Activated T-helper 1 cell treated with anti-CD3 and anti-CD28 coated beads, Interleukin-12 subunit alpha, Interleukin-12 subunit beta, Interleukin-2, Interleukin-4 antibody, amounts not matched to agents 30 ng/mL and 10 ng/mL and 1 ng/mL, durations not matched to agents 14 hours and 24 hours and 36 hours (primary cell): ENCODE results near the gene SMCO2. TPM values are rescaled to one million over a fixed set of nuclear protein-coding genes. Genes with fewer than 3 reads are reported as not detected.
"Not testable (repeated sequence)": the region's sequence is repeated elsewhere in the genome, so short reads cannot be mapped to it uniquely, and the experiment has no call there.

Experiments
- DNase-seq: peaks from one replicate; pipeline ENCODE4 v3.0.0; 2021; ENCODE audit warnings: low spot score
- H3K27ac Mint-ChIP-seq: one replicate; pipeline ENCODE4 v1.8.0; 2021; ENCODE audit warnings: mild to moderate bottlenecking, mixed read lengths
- H3K27me3 Mint-ChIP-seq: one replicate; pipeline ENCODE4 v1.8.0; 2022; ENCODE audit warnings: mild to moderate bottlenecking, moderate library complexity, mixed read lengths; ENCODE audit not compliant: insufficient read depth
- H3K36me3 Mint-ChIP-seq: one replicate; pipeline ENCODE4 v1.8.0; 2021; ENCODE audit warnings: low read depth, mixed read lengths
- H3K4me1 Mint-ChIP-seq: one replicate; pipeline ENCODE4 v1.8.0; 2021; ENCODE audit warnings: low read depth, mixed read lengths
- H3K4me3 Mint-ChIP-seq: one replicate; pipeline ENCODE4 v1.8.0; 2021; ENCODE audit warnings: mild to moderate bottlenecking, moderate library complexity, mixed read lengths
- H3K9me3 Mint-ChIP-seq: one replicate; pipeline ENCODE4 v1.8.0; 2021; ENCODE audit warnings: mixed read lengths
- intact Hi-C: fragments of 100-400 bp; cut with micrococcal nuclease; formaldehyde crosslinking; loops from one replicate; pipeline ENCODE4 v1.15.1; 2024
- total RNA-seq: library from RNA; stranded (reverse); gene quantifications from 2 replicates; pipeline ENCODE4 v1.2.3, GENCODE V29; 2022

The SMCO2 gene
- total RNA-seq, 1 donor from 2014 or later = 0.99 TPM

DNA sequence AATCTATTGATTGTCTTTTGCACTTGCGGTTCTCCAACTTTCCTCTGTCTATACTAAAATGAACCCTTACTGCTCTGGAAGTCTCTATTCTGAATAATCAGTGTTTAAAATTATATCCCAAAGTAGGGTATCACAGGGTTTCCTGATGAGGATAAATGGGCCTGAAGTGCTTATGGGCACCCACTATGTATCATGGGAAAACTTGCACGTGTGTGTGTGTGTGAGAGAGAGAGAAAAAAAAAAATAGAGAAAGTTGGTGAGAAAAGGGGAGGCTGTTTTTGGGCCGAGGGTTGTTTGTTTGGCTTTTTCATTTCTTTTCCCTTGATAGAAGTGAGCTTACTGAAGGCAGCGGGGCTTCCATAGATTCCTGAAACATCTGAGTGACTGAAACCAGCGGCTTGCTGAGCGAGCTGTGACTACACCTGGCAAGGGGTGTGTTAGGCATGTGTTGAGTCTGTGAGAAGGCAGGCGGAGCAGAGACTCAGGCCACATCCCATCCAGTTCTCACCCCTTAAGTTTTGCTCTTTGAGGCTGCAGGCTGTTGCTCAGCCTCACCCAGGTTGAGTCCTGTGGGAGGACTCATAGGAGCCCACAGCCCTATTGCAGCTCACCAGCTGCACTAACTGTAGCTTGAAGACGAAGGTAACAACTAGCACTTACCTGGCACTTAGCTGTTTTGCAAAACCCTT is 94.6 kb downstream of the SMCO2 start:
- Mint-ChIP-seq H3K27me3 (peaks cover 2% of the 10 kb centered on the region), H3K9me3 (no peaks in the 10 kb centered on the region), H3K4me1 (peaks cover 31% of the 10 kb centered on the region), H3K27ac (no peak overlapping the region), H3K4me3 (no peak overlapping the region), H3K36me3 (peaks cover 25% of the 10 kb centered on the region)
- intact Hi-C loops = no loop called here
- no peak for DNase-seq

DNA sequence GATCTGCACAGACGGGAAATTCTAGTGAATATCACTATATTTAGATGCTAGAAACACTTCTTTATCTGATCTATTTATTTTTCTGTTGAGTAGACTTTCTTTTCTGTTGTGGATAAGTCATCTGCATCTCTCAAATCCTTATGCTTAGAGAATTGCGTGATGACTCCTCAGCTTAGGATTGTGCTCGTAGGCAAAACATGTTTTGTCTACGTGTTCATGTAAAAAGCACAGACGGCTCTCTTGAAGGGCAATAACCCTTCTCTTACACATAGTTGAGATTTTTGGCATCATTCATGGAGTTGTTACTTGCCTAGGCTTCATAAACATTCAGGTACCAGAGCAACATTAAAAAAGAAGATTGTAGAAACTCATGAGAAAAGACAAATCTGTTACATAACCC is 96.1 kb downstream of the SMCO2 start:
- Mint-ChIP-seq H3K9me3 (no peaks in the 10 kb centered on the region), H3K4me1 (peaks cover 22% of the 10 kb centered on the region), H3K27me3 (peaks cover 2% of the 10 kb centered on the region), H3K36me3 (peaks cover 23% of the 10 kb centered on the region), H3K4me3 (no peak overlapping the region), H3K27ac (no peak overlapping the region)
- intact Hi-C loops = no loop called here
- no peak for DNase-seq

- H3K27ac Mint-ChIP-seq, H3K4me3 Mint-ChIP-seq, intact Hi-C loops, DNase-seq, H3K27me3 Mint-ChIP-seq, H3K9me3 Mint-ChIP-seq: not testable (repeated sequence)
- Mint-ChIP-seq H3K36me3 (peaks cover 16% of the 10 kb centered on the region), H3K4me1 (peaks cover 22% of the 10 kb centered on the region)
These were observed 98.3 kb downstream of the SMCO2 start for GRCh38 chr12:27544858-27545257.

- peaks cover 28% of the 10 kb centered on the region for H3K4me1 Mint-ChIP-seq
- H3K9me3 Mint-ChIP-seq = no peaks in the 10 kb centered on the region
- H3K4me3 Mint-ChIP-seq = no peak overlapping the region
- intact Hi-C loops = no loop called here
- DNase-seq = no peak
- H3K27ac Mint-ChIP-seq = no peak overlapping the region
- peaks cover 2% of the 10 kb centered on the region for H3K27me3 Mint-ChIP-seq
- peaks cover 15% of the 10 kb centered on the region for H3K36me3 Mint-ChIP-seq
These were observed 99.1 kb downstream of the SMCO2 start for GRCh38 chr12:27545665-27546064.

GRCh38 chr12:27547592-27547991 is 101.1 kb downstream of the SMCO2 start:
- H3K27ac Mint-ChIP-seq = no peak overlapping the region
- intact Hi-C loops = no loop called here
- peaks cover 2% of the 10 kb centered on the region for H3K27me3 Mint-ChIP-seq
- no peak overlapping the region for H3K4me3 Mint-ChIP-seq
- H3K4me1 Mint-ChIP-seq = peaks cover 27% of the 10 kb centered on the region
- DNase-seq = no peak
- H3K36me3 Mint-ChIP-seq = peaks cover 13% of the 10 kb centered on the region
- no peaks in the 10 kb centered on the region for H3K9me3 Mint-ChIP-seq

GRCh38 chr12:27548301-27549199 is 102.0 kb downstream of the SMCO2 start:
- Mint-ChIP-seq H3K9me3 (no peaks in the 10 kb centered on the region), H3K27me3 (peaks cover 2% of the 10 kb centered on the region), H3K4me3 (no peak overlapping the region), H3K36me3 (peaks cover 9% of the 10 kb centered on the region), H3K4me1 (peaks cover 37% of the 10 kb centered on the region), H3K27ac (peak overlapping the region; percentile 47)
- DNase-seq = no peak
- intact Hi-C loops = loop anchor here (2.0 kb wide), 1 partner anchor 14 kb away; no protein-coding TSS in a partner anchor

DNA sequence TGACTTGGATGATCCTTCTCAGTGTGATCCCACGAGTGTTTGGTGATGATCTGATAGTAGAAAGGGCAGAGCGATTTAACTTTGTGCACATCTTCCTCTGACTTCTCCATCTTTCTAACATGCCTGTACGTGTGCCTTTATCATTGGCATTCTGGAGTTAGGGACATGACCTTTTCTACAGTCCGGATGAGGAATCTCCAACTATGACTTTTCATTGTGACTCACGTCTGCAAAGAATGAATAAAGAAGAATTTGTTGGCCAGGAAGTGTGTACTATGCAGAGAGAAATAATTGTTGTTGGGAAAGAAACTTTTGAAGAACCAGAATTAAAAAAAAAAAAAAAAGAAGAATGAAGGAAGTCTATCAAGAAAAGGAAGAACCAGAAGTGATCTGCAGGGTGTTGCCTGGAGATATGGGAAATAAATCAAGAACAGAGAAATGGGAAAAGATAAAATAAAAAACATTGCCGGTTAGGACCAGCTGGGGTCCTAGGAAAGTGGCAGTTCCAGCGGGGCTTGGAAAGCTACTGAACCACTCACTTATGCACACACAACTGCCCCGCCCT is 102.8 kb downstream of the SMCO2 start:
- intact Hi-C loops = loop anchor here (2.0 kb wide), 1 partner anchor 15 kb away; no protein-coding TSS in a partner anchor
- H3K27ac Mint-ChIP-seq = no peak overlapping the region
- peaks cover under 1% of the 10 kb centered on the region for H3K27me3 Mint-ChIP-seq
- no peaks in the 10 kb centered on the region for H3K9me3 Mint-ChIP-seq
- peaks cover 7% of the 10 kb centered on the region for H3K36me3 Mint-ChIP-seq
- peaks cover 41% of the 10 kb centered on the region for H3K4me1 Mint-ChIP-seq
- DNase-seq = no peak
- no peak overlapping the region for H3K4me3 Mint-ChIP-seq

DNA sequence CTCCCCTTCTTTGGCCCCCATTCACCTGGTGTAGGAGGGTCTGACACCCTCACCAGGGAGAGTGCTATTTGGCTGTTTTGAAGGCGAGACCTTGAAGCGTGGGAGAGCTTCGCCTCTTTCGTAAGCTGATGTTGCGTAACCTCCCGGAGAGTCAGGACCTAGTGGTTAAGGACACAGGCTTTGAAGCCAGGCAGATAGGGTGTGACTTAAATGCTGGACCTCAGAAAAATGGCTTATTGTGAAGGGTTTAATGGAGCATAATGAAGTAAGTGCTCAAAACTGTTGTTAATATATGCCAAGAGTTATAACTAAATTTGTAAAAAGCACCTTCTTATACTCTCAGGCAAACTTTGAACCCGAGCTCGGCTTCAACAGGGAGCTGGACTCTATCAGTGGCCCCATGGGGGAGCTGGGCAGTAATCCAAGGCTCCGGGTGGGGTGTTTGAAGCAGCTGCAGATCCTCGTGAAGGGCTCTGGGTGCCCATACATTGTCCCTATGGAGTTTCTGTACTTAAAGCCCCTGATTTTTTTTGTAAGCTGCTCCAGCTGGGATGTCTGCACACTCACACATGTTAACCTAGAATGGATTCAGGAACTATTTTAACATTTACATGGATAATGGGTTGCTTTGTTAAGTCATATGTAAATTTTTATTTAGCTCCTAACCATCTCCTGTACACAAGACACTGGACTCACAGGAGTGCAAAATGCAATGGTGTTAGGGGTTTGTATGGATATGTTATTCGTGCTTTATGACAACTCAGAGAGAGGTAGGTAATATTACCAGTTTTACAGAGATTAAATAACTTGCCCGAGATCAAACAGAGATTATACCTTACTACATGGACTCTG is 103.5 kb downstream of the SMCO2 start:
- H3K27ac Mint-ChIP-seq = no peak overlapping the region

GRCh38 chr12:27550653-27550975 is 104.1 kb downstream of the SMCO2 start:
- intact Hi-C loops = no loop called here
- Mint-ChIP-seq H3K4me3 (no peak overlapping the region), H3K27ac (no peak overlapping the region), H3K36me3 (peaks cover 4% of the 10 kb centered on the region), H3K4me1 (peaks cover 54% of the 10 kb centered on the region), H3K9me3 (no peaks in the 10 kb centered on the region), H3K27me3 (peaks cover 6% of the 10 kb centered on the region)
- DNase-seq = no peak

More for the DNA sequence above, 103.5 kb downstream of the SMCO2 start:
- no peaks in the 10 kb centered on the region for H3K9me3 Mint-ChIP-seq
- peaks cover 48% of the 10 kb centered on the region for H3K4me1 Mint-ChIP-seq
- H3K27me3 Mint-ChIP-seq = peaks cover 6% of the 10 kb centered on the region
- peaks cover 4% of the 10 kb centered on the region for H3K36me3 Mint-ChIP-seq
- no peak for DNase-seq
- no peak overlapping the region for H3K4me3 Mint-ChIP-seq
- intact Hi-C loops = loop anchor here (2.0 kb wide), 1 partner anchor 15 kb away; no protein-coding TSS in a partner anchor

DNA sequence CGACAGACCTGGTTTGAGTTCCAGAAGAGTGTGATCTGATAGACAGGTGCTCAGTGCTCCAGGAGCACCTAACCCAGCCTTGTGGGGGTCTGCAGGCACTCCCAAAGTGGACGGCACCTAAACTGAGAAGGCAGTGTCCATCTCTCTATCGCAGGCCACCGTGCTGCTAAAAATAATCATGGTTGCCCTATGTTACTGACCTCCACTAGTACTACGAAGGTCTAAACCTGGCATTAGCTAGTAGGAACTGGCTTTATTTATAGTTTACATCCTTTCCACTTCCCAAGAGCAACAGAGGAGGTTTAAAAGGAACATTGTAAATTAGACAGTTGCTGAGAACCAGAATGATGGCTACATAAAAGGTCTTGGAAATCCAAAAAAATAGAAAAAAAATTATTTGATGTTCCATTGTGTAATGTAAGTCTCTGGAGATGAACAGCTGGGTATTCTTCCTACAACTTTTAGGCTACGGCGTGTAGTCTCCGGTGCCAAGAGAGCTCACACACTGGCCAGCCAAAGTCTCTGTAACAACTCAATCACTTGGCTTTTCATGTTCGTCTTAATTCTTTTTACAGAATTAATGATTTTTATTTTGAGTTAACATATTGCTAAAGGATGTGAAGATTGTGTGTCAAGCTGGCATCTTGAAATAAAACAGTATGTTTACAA is 104.8 kb downstream of the SMCO2 start:
- peaks cover 4% of the 10 kb centered on the region for H3K36me3 Mint-ChIP-seq
- H3K27ac Mint-ChIP-seq = no peak overlapping the region
- H3K9me3 Mint-ChIP-seq = no peaks in the 10 kb centered on the region
- H3K4me1 Mint-ChIP-seq = peaks cover 61% of the 10 kb centered on the region
- intact Hi-C loops = no loop called here
- peaks cover 6% of the 10 kb centered on the region for H3K27me3 Mint-ChIP-seq
- no peak for DNase-seq
- H3K4me3 Mint-ChIP-seq = no peak overlapping the region
